ENCODE data around the gene CORO6. TPM values are rescaled to one million over a fixed set of nuclear protein-coding genes. Genes with fewer than 3 reads are reported as not detected.

Gene CORO6
- total RNA-seq, 4 donors from 2014 or later = 65.3 to 161 (median 99.2) TPM

DNA sequence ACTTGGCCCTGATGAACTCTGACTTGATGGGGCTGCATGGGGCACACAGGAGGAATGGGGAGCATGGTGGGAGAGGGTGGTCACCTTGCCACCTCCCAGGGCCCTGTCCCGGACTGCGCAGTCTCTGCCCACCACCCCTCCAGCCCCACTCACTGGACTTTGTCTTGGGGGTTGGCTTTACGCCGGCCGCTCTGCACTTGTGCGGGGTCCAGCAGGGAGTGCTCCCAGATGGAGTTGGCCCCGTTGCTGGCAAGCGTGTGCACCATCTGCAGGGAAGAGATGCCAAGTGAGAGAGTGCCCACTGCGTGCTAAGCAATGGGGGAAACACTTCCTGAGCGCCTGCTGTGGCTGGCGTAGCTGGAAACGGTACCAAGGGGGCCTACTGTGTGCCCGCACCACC lies 39.9 kb downstream of the CORO6 start:
- WGBS, 2 donors = 87 to 97% methylated on average over 5 to 13 of the region's 13 CpGs
- Histone ChIP-seq H3K27me3 (no peaks in the 10 kb centered on the region), H3K4me3 (replicated peaks in 1 of 3) (no peak overlapping the region), H3K9me3 (no peaks in the 10 kb centered on the region), H3K4me1 (peaks cover 9 to 26% of the 10 kb centered on the region in 2 donors), H3K27ac (no peak overlapping the region), H3K36me3 (peaks cover 5 to 12% of the 10 kb centered on the region in 2 donors)
- no peak for DNase-seq
- intact Hi-C loops (cut with DNase I) = loop anchor here (5.0 to 10.0 kb wide), 3 partner anchors 35 to 352 kb away; partner anchors contain the start of gene SSH2
- TF ChIP-seq POLR2A (IDR thresholded peaks at IDR 0.05) = no peak
- TF ChIP-seq, protein P1, sequence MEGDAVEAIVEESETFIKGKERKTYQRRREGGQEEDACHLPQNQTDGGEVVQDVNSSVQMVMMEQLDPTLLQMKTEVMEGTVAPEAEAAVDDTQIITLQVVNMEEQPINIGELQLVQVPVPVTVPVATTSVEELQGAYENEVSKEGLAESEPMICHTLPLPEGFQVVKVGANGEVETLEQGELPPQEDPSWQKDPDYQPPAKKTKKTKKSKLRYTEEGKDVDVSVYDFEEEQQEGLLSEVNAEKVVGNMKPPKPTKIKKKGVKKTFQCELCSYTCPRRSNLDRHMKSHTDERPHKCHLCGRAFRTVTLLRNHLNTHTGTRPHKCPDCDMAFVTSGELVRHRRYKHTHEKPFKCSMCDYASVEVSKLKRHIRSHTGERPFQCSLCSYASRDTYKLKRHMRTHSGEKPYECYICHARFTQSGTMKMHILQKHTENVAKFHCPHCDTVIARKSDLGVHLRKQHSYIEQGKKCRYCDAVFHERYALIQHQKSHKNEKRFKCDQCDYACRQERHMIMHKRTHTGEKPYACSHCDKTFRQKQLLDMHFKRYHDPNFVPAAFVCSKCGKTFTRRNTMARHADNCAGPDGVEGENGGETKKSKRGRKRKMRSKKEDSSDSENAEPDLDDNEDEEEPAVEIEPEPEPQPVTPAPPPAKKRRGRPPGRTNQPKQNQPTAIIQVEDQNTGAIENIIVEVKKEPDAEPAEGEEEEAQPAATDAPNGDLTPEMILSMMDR (IDR thresholded peaks at IDR 0.05) = no peak

DNA sequence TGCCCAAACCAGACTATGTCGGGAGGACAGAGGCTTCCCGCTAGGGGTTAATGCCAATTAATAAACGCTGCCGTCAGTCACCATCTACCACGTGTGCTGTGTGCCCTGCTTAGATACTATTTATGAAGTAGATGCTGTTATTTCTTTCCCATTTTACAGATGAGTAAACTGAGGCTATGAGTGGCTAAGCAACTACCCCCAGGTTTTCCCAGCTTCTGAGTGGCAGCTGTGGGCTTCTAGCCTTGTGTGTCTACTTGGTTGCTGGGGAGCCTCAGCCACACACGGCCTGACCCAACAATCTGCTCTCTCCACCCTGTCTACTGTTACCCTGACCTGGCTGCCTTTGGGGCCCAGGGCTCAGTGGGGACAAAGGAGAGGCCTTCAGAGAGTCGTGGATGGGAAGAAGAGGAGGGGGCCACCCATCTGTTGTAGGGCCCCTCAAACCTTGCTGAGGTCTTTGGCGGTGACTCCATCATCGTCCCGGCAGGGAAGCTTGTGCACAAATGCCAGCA lies 40.4 kb downstream of the CORO6 start:
- no peak overlapping the region for H3K27ac ChIP-seq
- H3K4me1 ChIP-seq = peaks cover 4 to 21% of the 10 kb centered on the region in 2 donors
- H3K4me3 ChIP-seq (replicated peaks in 1 of 3) = no peak overlapping the region
- WGBS, 2 donors = 87% methylated on average over 10 of the region's 10 CpGs
- intact Hi-C loops (cut with DNase I) = loop anchor here (5.0 to 10.0 kb wide), 3 partner anchors 35 to 352 kb away; partner anchors contain the start of gene SSH2
- no peaks in the 10 kb centered on the region for H3K9me3 ChIP-seq
- TF ChIP-seq POLR2A (IDR thresholded peaks at IDR 0.05) = no peak
- TF ChIP-seq, protein P1 (IDR thresholded peaks at IDR 0.05) = no peak
- DNase-seq = no peak
- H3K36me3 ChIP-seq = peaks cover 5 to 16% of the 10 kb centered on the region in 2 donors
- no peaks in the 10 kb centered on the region for H3K27me3 ChIP-seq

DNA sequence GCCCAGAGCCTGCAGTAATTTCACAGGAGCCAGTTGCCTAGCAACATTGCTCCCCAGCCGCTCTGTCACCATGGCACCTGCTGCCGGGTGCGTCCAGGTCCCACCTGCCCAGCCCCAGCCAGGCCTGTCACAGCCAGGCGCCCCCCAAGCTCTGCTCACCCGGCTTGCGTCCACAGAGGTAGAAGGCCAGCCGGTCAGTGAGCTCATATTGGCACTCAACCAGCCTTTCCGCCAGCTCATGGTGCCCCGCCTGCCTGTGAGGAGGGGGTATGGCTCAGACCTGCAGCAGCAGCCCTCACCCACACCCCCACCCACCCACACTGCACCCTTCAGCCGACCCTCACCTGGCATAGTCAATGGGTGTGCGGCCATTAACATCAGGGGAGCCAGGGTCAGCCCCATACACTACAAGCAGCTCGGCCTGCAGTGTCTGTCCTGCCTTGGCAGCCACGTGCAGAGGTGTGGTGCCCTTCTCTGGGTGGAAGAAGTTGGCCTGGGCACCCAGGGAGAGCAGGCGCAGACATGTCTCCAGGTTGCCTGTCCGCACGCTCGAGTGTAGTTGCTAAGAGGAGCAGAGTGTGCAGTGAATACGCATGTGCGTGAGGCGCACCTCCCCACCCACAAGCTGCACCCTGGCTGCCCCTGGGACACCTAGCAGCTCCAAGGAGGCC lies 41.0 kb downstream of the CORO6 start:
- H3K4me3 ChIP-seq (replicated peaks in 1 of 3) = no peak overlapping the region
- 87 to 93% methylated on average over 7 to 9 of the region's 20 CpGs for WGBS, 2 donors
- H3K4me1 ChIP-seq = peaks cover 0 to 15% of the 10 kb centered on the region in 2 donors
- intact Hi-C loops (cut with DNase I) = loop anchor here (5.0 to 10.0 kb wide), 3 partner anchors 36 to 353 kb away; partner anchors contain the start of gene SSH2
- H3K36me3 ChIP-seq = peaks cover 10 to 22% of the 10 kb centered on the region in 2 donors
- no peak for DNase-seq
- no peak overlapping the region for H3K27ac ChIP-seq
- H3K27me3 ChIP-seq = no peaks in the 10 kb centered on the region
- H3K9me3 ChIP-seq = no peaks in the 10 kb centered on the region
- TF ChIP-seq, protein P1 (IDR thresholded peaks at IDR 0.05) = no peak
- TF ChIP-seq POLR2A (IDR thresholded peaks at IDR 0.05) = no peak

DNA sequence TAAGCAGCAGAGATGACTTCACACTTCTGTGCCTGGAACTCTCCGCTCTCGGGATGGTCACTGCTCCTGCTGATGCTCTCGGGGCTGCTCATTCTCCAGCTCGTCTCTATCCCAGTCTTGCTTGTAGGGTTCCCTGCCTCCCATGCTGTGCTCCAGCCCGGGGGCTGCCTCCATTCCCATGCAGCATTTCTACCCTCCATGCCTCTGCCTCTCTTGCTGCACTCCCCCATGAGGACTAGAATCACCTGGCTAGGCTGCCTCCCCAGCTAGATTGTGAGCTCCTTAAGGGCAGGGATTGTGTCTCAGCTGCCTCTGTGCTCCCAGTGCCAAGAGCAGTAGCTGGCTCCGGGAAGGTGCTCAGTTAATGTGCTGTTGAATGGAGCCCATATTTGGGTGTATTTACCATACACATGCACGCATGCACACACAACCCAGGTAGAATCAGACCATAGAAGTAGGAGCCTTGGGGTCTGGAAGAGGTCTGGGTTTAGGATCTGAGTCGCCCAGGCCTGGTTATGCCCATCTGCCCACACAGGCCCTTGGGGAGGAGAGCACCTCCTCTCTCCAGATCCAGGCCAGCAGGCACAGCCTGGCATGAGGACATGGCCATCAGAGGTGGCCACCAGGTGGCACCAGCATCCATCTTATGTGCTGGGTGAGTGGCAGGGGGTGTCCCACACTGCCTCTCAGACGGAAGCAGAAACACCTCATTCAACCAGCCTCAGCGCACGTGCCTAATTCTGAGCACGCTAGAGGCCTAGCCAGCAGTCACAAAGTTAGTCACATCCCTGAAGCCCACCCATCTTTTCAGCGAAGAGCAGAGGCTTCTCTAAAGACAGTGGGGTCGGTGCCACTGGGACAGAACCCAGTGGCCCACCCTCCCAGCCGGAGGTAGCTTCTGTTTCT lies 42.6 kb downstream of the CORO6 start:
- intact Hi-C loops (cut with DNase I) = loop anchor here (5.0 to 10.0 kb wide), 3 partner anchors 37 to 355 kb away; partner anchors contain the start of gene SSH2
- TF ChIP-seq, protein P1 (IDR thresholded peaks at IDR 0.05) = peak; percentile 70 to 95 (median 89)
- TF ChIP-seq POLR2A (IDR thresholded peaks at IDR 0.05) = no peak
- Histone ChIP-seq H3K4me1 (peaks cover 0 to 12% of the 10 kb centered on the region in 2 donors), H3K36me3 (peaks cover 25 to 37% of the 10 kb centered on the region in 2 donors), H3K9me3 (no peaks in the 10 kb centered on the region), H3K27ac (no peak overlapping the region), H3K4me3 (replicated peaks in 1 of 3) (no peak overlapping the region), H3K27me3 (no peaks in the 10 kb centered on the region)
- WGBS, 2 donors = 64 to 66% methylated on average over 13 to 15 of the region's 15 CpGs
- DNase-seq = peak; percentile 90 to 92
